Measurements from ENCODE around the gene LMAN2. TPM values are rescaled to one million over a fixed set of nuclear protein-coding genes. Genes with fewer than 3 reads are reported as not detected.
A peak's percentile ranks its signal among the peaks of the same experiment; 100 is the strongest.

Gene LMAN2
- total RNA-seq, 6 experiments from 2014 or later = 103 to 297 (median 160) TPM

- DNase-seq (no peak), ATAC-seq (no peak)
- H3K9me3 ChIP-seq = no peaks in the 10 kb centered on the region
- intact Hi-C loops (cut with DNase I) = no loop called here
- H3K4me1 ChIP-seq = peaks cover 0 to 68% (median 21%) of the 10 kb centered on the region in 4 donors
- TF ChIP-seq POLR2A (IDR thresholded peaks at IDR 0.05) (no peak), CTCF (IDR thresholded peaks at IDR 0.05) (no peak)
- H3K27ac ChIP-seq = peak overlapping the region in 2 of 3 donors; percentile 89 to 94
- no peaks in the 10 kb centered on the region for H3K27me3 ChIP-seq
- WGBS (ENCODE audit: insufficient coverage, low coverage, low lambda C conversion rate, missing lambda C conversion rate) = 0% methylated on average over 1 of the region's 1 CpG
- H3K36me3 ChIP-seq = no peaks in the 10 kb centered on the region
- no peak overlapping the region for H3K4me3 ChIP-seq
These were observed 4.3 kb upstream of the LMAN2 start for GRCh38 chr5:177355868-177356168.

GRCh38 chr5:177355162-177355867, 3.8 kb upstream of the LMAN2 start:
- peak overlapping the region in 2 of 3 donors; percentile 8 to 14 for H3K4me3 ChIP-seq
- DNase-seq = peak in 1 of 3 donors; percentile 5
- H3K4me1 ChIP-seq = peaks cover 0 to 73% (median 23%) of the 10 kb centered on the region in 4 donors
- H3K27ac ChIP-seq = peak overlapping the region; percentile 71 to 94 (median 89)
- TF ChIP-seq POLR2A (IDR thresholded peaks at IDR 0.05) = no peak
- 100% methylated on average over 1 of the region's 1 CpG for WGBS (ENCODE audit: insufficient coverage, low coverage, low lambda C conversion rate, missing lambda C conversion rate)
- intact Hi-C loops (cut with DNase I) = no loop called here
- no peaks in the 10 kb centered on the region for H3K36me3 ChIP-seq
- no peak for ATAC-seq
- no peaks in the 10 kb centered on the region for H3K9me3 ChIP-seq
- H3K27me3 ChIP-seq = no peaks in the 10 kb centered on the region

GRCh38 chr5:177354711-177355110, 3.2 kb upstream of the LMAN2 start:
- WGBS (ENCODE audit: insufficient coverage, low coverage, low lambda C conversion rate, missing lambda C conversion rate) = 77% methylated on average over 3 of the region's 3 CpGs
- no peak for TF ChIP-seq CTCF (IDR thresholded peaks at IDR 0.05)
- TF ChIP-seq POLR2A (IDR thresholded peaks at IDR 0.05) = no peak
- peak in 2 of 3 donors; percentile 14 to 21 for DNase-seq
- ATAC-seq = no peak
- intact Hi-C loops (cut with DNase I) = no loop called here
- H3K27ac ChIP-seq = peak overlapping the region; percentile 71 to 94 (median 89)
- H3K36me3 ChIP-seq = peaks cover 0 to 1% (median 0%) of the 10 kb centered on the region in 4 donors
- no peaks in the 10 kb centered on the region for H3K9me3 ChIP-seq
- peaks cover 0 to 74% (median 23%) of the 10 kb centered on the region in 4 donors for H3K4me1 ChIP-seq
- H3K27me3 ChIP-seq = no peaks in the 10 kb centered on the region
- peak overlapping the region in 2 of 3 donors; percentile 8 to 14 for H3K4me3 ChIP-seq

- Histone ChIP-seq H3K27ac (peak overlapping the region; percentile 71 to 94 (median 89)), H3K4me3 (peak overlapping the region in 2 of 3 donors; percentile 8 to 14), H3K36me3 (peaks cover 0 to 3% (median 0%) of the 10 kb centered on the region in 4 donors), H3K4me1 (peaks cover 0 to 74% (median 23%) of the 10 kb centered on the region in 4 donors), H3K27me3 (no peaks in the 10 kb centered on the region), H3K9me3 (no peaks in the 10 kb centered on the region)
- WGBS (ENCODE audit: insufficient coverage, low coverage, low lambda C conversion rate, missing lambda C conversion rate) = 46% methylated on average over 3 of the region's 3 CpGs
- intact Hi-C loops (cut with DNase I) = no loop called here
- peak; percentile 71 for TF ChIP-seq POLR2A (IDR thresholded peaks at IDR 0.05)
- TF ChIP-seq CTCF (IDR thresholded peaks at IDR 0.05) = no peak
- ATAC-seq = peak; percentile 12 to 51 (median 30)
- DNase-seq = peak in 1 of 3 donors; percentile 14
These were observed 2.8 kb upstream of the LMAN2 start for GRCh38 chr5:177354256-177354655.

- H3K36me3 ChIP-seq = peaks cover 0 to 6% (median 0%) of the 10 kb centered on the region in 4 donors
- DNase-seq (peak in 1 of 3 donors; percentile 5), ATAC-seq (no peak)
- TF ChIP-seq POLR2A (IDR thresholded peaks at IDR 0.05) = no peak
- H3K4me1 ChIP-seq = peaks cover 0 to 71% (median 21%) of the 10 kb centered on the region in 4 donors
- intact Hi-C loops (cut with DNase I) = no loop called here
- H3K4me3 ChIP-seq = no peak overlapping the region
- no peaks in the 10 kb centered on the region for H3K9me3 ChIP-seq
- no peaks in the 10 kb centered on the region for H3K27me3 ChIP-seq
- peak overlapping the region in 1 of 3 donors; percentile 71 for H3K27ac ChIP-seq
- WGBS (ENCODE audit: insufficient coverage, low coverage, low lambda C conversion rate, missing lambda C conversion rate) = 50% methylated on average over 1 of the region's 5 CpGs
These were observed 1.6 kb upstream of the LMAN2 start for GRCh38 chr5:177353093-177353492.

Data from right lobe of liver (tissue), 6 donors.